T-helper 2 cell (primary cell): ENCODE results near the gene PRICKLE4.
"Not testable (repeated sequence)": the region's sequence is repeated elsewhere in the genome, so short reads cannot be mapped to it uniquely, and the experiment has no call there.

ENCODE experiments used
- DNase-seq, 5 experiments: peaks; one replicate each; pipeline versions ENCODE4 v3.0.0 to v3.0.0-alpha.2; 2012 to 2022

Gene PRICKLE4

DNA sequence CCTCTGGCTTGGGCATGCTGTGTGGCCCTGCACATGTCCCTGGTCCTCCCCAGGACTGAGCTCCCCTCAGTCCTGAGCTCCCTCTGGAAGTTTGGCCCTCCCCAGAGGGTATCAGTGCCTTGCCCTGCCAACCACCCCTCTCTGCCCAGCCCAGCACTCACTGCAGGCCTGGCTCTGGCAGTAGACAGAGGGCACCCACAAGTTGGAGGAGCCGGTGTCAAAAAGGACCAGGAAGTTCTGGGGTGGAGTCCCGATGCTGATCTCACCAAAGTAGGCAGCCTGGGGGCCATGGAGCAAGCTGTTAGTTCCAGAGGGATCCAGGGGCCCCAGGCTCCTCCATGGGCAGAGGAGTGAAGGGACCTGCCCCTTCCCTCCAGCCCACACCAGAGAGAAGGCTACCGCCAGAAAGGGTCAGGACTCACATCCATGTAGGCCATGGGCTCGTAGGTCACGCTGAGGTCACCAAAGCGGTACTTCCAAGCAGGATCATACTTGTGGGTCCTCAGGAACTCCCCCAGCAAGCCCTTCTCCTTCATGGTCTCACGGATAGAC, 36.3 kb upstream of the PRICKLE4 start:
- DNase-seq = no peak

DNA sequence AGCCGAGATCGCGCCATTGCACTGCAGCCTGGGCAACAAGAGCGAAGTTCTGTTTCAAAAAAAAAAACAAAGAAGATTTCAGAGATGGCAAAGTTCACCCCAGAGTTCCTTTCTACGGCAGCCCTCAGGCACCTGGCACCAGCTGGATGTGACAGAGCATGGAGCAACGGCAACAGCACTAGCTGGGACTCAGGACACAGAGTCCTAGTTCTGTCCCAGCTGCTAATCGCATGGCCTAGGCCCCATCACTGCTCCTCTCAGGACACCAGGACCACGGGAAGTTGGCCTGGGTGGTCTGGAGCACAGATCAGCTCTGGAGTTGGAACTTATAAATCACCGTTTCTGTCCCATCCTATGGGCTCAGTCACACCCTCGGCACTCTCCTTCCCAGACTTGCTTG, 34.5 kb upstream of the PRICKLE4 start:
- DNase-seq = no peak

DNA sequence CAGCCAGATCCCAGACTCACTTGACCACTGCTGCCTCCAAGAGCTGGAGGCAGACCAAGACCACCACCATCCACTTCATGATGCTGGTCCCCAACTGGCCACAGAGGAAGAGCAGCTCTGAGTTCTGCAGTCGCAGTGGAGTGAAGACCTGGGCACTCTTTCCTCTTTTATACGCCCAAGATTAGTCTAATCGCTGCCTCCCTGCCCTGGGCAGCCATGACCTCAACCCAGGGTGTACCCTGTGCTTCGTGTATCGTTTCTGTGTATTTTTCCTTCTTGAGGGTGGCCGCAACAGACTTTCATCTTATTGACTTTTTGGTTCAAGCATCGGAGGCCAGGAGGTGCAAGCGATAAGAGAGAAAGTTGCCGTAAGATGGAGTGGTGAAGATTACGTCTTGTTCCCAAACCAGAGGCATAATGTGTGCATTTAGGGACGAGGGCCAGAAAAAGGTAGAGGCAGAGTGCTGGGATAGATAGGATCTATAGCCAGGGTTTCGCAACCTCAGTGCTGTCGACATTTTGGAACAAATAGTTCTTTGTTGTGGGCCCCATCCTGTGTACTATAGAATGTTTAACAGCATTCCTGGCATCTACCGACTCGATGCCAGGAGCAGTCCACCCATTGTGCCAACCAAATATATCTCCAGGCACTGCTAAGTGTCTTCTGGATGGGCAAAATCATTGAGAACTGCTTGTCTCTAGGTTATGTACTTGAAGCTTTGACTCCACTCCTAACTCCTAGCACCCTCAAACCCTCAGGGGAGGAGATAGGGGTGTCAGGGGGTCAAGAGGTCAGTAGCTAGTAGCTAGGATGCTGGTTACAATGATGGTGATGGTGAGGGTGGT, 33.1 kb upstream of the PRICKLE4 start, which contains the start of gene PGC:
TSS of gene PGC (minus strand) at position 142 of the 846 bp plus-strand sequence. CDS start at position 79, 63 bp downstream.
- no peak for DNase-seq

DNA sequence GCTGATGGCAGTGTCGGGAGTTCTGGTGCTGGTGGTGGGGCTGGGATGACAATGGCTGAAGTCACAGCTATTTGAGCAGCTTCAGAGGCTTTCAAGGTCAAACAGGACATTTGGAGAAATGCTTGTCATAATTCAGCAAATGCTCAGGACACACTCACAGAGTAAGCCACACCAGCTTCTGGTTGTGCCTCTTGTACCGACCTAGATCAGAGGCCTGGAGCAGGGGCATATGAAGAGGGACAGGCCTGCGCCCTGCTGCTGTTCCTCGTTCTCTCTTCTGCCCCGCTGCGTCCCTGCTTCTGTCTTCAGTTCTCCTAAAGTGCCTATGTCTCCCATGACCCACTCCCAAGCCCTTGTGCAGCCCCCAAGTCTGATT, 32.5 kb upstream of the PRICKLE4 start:
- no peak for DNase-seq

DNA sequence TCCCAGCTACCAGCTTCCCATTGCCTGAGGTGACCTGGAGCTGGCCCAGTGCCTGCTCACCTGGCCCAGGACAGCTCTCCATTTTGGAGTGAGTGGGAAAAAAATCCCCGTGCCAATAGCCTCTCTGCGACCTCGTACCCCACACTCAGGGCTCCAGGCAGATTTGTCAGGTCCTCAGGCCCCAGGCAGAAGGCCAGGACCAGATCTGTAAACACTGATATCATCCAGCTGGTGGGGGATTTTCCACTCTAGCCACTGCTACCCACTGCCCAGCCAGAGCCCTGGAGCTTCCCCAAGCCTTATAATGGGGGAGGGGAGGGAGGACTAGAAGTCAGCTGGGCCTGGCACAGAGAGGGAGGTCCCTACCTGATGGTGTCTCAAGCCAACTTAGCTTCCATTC, 32.0 kb upstream of the PRICKLE4 start:
- no peak for DNase-seq

DNA sequence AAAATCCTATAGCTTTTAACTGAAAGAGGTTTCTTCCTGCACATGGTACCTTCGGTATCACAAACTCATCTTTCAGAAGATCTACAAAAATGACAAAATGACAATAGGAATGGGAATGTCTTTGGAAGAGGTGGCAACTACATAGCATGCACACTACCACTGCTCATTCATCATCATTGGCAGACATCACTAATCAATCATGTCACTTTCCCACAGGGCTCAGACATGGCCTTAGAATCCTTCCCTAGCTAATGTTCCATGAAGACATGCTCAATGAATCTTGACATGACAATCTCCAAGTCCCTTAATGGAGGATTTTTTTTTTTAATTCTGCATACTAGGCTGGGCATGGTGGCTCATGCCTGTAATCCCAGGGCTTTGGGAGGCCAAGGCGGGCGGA, 30.2 kb upstream of the PRICKLE4 start:
- no peak for DNase-seq

DNA sequence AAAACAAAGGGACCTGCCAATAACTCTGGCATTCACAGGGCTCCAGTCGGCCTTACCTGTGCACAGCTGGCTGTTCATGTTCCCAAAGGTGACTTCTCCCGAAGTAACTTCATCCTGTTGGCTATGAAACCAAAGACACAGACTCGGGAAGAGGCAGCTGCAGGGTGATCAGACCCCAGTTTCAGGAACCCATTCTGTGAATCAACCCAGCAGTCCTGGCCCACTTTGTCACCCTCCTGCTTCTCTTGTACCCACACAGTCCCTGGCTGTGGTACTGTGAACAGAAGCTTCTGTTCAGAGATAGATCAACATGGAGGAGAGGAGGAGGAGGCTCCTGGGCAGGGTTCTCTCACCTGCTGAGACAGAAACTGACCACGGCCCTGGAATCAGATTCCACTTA, 24.7 kb upstream of the PRICKLE4 start:
- no peak for DNase-seq

DNA sequence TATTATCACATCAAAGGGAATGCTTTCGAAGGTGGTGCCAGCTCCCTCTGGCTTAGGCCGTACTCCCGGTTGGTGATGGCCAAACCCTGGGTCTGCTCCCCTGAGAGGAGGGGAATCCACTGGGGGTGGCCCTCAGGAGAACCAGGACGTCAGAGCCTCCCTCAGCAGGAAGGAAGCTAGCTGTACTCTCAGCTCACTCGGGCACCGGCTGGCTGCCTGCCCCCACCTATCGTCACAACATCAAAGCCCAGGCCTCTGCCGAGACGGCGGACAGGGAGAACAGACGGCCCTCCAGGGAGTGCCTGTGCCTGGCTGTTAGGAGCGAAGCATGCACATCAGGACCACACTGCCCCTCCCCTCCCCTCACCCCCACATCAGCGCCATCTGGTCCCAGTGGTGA, 24.2 kb upstream of the PRICKLE4 start:
- no peak for DNase-seq

DNA sequence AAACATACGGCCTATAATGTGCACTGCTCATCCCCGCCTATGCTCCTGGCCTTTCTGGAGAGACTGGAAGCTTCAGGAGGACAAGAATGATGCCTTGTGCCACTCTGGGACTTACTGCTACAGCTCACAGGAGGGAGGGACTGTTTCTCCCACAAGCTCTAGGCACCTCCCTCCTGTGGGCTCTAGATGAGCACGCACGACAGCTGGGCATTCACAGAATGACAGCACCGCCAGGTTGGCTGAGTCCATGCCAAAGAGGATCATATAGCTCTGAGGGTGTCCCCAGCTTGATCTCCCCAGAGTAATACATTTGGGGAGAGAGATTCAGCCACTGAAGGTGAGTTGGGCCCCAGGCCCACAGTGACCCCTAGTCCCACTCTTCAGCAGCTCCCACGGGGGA, 23.3 kb upstream of the PRICKLE4 start:
- DNase-seq = no peak

DNA sequence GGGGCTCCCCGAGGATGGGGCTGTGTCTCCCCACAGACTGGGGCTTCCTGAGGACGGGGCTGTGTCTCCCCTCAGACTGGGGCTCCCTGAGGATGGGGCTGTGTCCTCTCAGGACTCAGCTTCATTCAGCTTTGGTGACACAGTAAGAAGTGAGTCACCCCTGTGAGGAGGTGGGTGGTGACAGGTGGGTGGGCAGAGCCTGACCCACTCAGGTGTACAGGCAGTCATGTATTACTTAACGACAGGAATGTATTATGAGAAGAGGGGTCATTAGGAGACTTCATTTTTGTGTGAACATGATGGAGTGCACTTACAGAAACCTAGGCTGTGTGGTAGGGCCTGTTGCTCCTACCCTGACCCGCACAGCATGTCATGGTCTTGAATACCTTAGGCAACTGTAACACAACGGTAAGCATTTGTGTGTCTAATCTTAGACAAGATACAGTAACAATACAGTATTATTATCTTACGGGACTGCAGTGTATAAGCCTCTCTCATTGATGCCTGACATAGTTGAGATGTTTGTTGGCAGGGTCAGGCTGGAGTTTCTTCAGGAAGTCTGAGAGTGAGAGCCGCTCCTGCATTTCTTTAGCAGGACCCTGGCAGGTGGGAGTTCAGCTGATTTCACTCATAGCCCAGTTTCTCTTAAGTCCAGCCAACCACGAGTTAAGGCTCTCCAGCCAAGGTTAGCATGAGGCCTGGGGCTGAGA, 22.5 kb upstream of the PRICKLE4 start:
- no peak for DNase-seq

DNA sequence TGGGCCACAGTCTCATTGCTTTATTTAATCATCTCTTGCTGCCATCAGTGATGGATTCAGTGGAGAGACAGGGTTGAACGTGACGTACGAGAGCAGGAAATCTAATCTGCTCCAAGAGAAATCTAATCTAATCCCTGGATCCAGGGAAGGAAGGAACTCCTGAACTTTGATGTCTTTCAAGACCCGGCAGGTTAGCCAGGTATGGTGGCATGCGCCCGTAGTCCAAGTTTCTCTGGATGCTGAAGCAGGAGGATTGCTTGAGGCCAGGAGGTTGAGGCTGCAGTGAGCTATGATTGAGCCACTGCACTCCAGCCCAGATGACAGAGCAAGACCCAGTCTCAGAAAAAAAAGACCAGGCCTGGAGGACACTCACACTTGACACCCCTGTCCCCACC, 21.9 kb upstream of the PRICKLE4 start:
- no peak for DNase-seq

DNA sequence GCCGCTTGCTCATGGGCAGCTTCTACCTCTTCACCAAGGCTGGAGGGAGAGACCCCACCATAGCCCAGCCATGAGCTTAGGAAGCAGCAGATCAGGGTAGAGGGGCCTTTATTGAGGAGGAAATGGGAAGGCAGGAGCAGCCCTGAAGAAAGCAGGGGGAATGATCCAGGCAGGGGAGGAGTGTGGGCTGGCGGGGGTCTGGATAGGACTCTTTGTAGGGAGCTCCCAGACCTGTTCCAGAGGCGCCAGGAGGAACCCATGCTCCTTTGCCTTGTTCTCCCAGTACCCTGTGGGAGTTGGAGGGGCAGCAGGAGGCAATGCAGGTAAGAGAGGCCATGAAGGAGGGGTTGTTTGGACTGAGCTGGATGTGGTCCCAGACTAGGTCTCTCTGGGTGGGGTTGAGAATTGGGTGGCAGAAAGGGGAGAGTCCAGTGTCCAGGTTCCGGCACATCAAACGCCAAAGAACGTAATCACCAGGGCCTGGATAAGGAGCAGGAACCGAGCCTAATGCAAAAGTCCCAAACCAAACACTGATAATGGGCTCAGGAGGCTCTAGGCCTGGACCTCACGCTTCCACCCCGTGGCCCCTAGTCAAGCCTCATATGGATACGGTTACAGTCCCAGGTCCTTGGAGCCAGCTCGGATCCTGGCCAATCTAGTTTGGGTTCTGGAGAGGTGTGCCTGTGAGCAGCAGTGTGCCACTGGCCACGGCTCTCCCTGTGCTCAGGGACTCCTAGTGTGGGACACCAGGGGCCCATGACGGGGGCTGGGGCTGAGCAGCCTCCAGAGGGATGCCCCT, 21.3 kb upstream of the PRICKLE4 start:
- DNase-seq = no peak

DNA sequence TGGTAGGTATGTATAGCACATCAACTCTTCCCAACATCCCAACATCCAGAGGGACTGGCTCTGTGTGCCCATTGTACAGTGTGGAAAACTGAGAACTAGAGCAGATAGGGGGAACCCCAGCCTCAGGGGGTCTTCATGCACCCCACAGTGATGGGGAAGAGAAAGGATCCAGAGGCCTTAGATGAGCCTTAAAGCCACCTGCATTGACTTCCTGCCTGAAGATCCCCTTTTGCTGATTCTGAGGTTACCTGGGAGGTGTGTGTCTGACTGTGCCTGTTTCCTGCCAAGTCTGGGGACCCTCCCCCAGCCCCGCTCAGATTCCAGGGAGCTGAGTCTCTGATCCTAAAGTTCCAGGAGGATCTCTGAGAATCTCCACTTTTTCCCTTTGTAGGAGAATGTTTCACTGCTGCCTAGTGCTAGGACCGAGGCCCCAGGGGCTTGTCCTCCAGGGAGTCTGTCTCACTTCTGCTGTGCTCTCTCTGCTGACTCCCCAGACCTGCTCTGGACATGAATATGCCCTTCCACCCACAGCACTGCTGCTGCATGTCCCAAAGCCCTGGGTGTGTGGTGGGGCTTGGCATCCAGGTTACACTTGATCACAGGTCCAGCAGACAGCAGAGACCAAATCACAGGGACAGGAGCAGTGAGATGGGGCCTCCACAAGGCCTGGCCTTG, 20.5 kb upstream of the PRICKLE4 start:
- DNase-seq = no peak

DNA sequence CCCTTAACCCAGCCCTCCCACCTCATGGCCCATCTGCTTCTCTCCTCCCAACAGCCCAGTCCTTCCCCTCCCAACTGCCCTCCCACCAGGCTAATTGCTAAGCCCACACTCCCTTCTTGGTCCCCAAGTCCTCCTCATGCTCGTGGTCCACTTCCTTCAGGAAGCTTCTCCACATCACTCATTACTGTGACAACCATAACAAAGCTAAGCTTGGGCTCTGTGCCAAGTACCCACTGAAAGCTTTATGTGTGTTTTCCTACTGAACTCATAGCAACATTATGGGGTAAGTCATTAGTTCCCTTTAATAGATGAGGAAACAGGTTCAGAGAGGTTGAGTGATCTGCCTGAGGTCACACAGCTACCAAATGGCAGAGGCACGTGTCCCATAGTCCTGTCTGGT, 17.1 kb upstream of the PRICKLE4 start:
- no peak for DNase-seq

DNA sequence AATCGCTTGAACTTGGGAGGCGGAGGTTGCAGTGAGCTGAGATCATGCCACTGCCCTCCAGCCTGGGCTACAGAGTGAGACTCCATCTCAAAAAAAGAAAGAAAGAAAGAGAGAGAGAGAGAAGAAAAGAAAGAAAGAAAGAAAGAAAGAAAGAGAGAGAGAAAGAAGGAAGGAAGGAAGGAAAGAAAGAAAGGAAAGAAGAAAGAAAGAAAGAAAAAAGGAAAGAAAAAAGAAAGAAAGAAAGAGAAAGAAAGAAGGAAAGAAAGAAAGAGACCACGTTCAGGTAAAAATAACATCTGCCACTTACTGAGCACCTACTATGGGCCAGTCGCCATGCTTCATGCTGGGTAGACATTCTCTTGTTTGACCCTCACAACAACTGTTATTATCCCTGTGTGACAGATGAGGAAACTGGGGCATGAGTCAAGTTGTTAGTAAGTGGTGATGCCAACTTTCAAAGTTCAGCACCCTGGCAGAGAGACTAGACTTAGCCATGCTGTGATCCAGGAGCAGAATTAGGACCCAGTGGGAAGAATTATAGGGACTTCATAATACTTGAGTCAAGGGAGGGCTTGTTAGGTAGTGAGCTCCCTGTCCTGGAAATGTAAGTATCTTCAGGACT, 14.4 kb upstream of the PRICKLE4 start:
- DNase-seq = not testable (repeated sequence)

DNA sequence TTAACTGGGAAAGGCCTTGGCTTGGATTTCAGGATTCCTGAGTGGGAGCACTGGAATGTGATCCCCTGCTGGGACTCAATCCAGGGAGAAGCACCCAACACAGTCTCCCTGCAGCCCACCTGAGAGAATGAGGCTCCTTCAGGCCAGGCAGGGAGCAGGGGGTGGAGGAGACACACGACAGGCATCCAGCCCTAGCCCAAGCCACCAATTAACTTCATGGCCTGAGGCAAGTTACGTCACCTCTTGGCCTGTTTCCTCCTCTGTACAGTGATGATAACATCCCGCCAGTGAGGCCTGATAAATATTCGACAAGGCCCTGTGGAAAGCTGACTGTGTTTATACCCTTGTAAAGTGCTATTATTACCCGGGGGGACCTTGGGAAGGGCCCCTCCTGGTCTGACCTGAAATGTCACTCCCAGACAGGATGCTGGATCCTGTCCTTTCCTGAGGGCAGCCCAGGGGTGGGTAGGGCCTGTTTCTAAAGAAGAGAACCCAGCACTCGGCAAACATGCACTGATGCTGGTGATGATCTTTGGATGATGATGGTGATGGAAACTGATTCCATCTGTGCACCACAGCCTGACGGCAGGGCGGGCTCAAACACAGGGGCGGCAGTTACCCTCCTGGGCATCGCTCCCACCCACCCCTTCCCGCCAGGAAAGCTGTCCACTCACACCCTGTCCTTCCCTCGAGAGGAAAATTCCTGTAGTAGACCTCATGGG, 13.3 kb upstream of the PRICKLE4 start:
- DNase-seq = no peak

DNA sequence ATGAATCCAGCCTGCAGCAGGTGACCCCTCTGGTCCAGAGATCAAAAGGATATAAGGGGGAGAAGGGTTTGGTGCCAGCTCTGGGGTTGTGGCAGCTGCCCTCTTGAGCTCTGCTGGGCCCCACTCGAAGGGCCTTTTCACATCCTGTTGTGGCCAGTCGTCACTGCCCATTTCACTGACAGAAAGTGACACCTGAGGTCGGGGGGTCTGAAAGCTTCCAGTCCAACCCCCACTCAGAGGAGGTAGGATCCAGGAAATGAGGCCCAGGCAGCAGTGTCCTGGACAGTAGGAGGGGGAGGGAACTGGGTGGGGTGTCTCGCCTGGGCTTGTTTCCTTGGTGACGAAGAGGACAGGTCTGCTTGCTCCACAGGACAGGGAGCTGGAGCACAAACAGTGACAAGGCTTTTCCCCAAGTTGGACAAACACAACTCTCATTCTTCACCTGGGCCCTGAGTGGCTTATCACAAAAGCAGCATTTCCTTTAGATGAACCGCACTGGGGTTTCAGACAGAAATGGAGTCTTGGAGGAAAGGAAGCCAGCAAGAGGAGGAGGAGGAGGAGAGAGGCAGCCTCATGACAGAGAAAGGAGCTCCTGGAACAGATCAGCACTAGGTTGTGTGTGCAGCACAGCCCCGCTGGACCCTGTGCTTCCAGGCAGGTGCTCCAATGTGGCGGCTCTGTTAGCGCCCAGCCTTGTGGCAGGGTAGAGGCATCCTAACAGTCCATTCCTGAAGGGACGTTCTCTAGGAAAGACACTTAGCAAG, 11.9 kb upstream of the PRICKLE4 start:
- peak in 1 of 5 experiments; percentile 20 for DNase-seq

DNA sequence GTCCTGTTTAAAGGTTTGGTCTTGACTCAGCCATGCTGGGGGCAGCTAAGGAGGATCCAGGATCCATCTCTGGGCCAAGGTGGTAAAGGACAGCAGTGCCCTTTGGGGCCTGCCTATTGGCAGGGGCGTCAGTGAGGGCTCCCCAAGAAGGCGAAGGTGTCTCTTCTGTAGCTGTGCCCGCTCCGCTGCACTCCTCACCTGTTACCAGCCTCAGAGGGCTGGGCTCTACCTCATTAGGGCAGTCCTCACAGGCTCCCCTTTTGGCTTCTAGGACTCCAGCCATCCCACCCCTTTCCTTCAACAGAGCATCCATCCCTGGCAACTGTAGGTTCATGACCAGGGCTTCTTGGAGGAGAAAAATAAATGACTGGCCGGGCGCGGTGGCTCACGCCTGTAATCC, 11.2 kb upstream of the PRICKLE4 start:
- no peak for DNase-seq

DNA sequence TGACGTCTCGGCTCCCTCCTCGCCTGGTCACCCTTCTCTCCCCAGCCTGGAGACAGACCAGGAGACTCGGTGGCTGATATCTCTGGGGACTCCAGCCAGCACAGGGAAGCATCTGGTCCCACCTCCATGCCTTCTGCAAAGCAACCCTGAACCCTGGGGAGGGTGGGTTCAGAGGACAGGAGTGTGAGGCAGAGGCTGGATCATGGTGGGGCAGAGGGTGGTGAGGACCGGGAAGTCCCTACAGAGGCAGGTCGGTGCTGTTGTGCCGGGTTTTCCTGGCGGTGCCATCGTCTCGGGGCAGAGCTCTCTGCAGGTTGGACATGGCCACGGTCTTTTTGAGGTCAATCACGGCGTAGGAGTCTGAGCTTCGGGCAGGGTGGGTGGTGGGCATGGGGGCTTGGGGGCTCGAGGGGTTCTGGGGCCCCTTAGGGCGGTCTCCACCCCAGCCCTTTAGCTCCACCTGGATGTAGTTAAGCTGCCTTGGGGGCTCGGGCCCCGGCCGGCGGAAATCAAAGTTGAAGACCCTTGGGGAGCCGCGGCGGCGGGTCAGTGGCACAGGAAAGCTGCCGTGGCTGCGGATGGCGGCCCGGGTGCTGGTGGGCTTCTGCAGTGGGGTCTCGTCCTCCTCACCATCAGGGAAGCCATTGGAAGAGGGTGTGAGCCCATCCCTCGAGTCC, 10.1 kb upstream of the PRICKLE4 start:
- no peak for DNase-seq
